ENCODE measurements around the gene HSPBP1. TPM values are rescaled to one million over a fixed set of nuclear protein-coding genes. Genes with fewer than 3 reads are reported as not detected.

Gene HSPBP1
- total RNA-seq, 1 experiment from 2014 or later = 63.0 TPM

DNA sequence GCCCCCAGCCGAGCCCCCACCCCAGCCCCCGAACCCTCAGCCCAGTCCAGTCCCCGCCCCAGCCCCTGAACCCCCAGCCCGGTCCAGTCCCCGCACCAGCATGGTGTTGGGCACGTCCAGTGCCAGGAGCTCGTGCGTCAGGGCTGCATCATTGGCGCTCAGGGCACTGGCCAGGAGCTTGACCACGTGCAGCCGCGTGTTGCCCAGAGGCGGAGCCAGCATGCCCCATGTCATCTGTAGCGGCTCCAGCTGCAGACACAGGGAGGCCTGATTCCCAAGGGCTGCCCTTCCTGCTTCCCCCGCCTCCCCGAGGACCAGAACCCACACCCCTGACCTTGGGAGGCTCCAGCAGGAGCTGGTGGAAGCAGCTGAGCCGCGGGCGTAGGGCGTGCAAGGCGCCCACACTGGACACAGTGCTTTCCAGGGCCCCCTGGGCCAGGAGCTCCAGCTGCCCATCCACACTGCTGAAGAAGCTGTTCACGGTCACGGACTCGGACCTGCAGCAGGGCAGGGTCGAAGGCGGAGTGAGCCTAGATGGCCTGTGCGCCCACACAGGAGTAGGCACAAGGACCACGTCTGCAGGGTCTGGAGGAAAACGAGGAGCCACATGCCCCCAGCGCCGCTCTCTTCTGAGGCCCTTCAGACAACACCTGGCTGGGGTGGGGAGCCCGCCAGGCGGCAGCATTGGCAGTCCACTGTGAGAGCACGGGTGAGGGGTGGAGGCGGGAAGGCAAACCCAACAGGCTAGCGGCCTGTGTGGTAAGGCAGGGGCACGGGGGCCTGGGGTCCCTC, 38.6 kb downstream of the HSPBP1 start:
- no peak for DNase-seq (ENCODE audit: low read depth, low spot score)
- Histone ChIP-seq H3K79me2 (ENCODE audit: insufficient read depth, low read length) (peaks cover 9% of the 10 kb centered on the region), H4K20me1 (ENCODE audit: insufficient read depth) (no peaks in the 10 kb centered on the region), H3K36me3 (ENCODE audit: control insufficient read depth in 1 of 2, insufficient read depth in 2 of 2, low read length in 2 of 2) (peaks cover 50% of the 10 kb centered on the region in 2 experiments), H3K9me2 (ENCODE audit: insufficient read depth) (no peaks in the 10 kb centered on the region), H2AFZ (ENCODE audit: low read depth, low read length, poor library complexity, severe bottlenecking) (no peak overlapping the region), H3K9ac (ENCODE audit: low read length) (no peak overlapping the region), H3K27me3 (ENCODE audit: insufficient read depth, low read length) (no peaks in the 10 kb centered on the region), H3K27ac (ENCODE audit: low read depth, low read length) (no peak overlapping the region), H3K4me2 (ENCODE audit: low read length) (no peak overlapping the region), H3K9me3 (ENCODE audit: control insufficient read depth in 1 of 2, insufficient read depth in 1 of 2, low read depth in 1 of 2, low read length in 2 of 2) (no peaks in the 10 kb centered on the region), H3K4me1 (ENCODE audit: control insufficient read depth in 1 of 2, insufficient read depth in 2 of 2, low read length in 2 of 2) (no peaks in the 10 kb centered on the region), H3K4me3 (replicated peaks in 1 of 2; ENCODE audit: low read depth in 1 of 2, low read length in 2 of 2) (no peak overlapping the region)
- no peak for ATAC-seq
- ChIA-PET CTCF (no interaction called here), POLR2A (interaction anchor here (0.8 kb wide), 1 partner anchor 18 kb away, joined by 4 read pairs; the partner anchor contains the start of gene PPP6R1), RAD21 (ENCODE audit: low non-redundant PET in 1 of 2, low total read pairs in 2 of 2, uncharacterized antibody in 2 of 2, unreplicated experiment in 2 of 2) (no interaction called here)
- BruUV-seq (replicated peaks) = no TSS peak
- no peak for TF ChIP-seq SIN3A (IDR thresholded peaks at IDR 0.05; ENCODE audit: low read depth)
- intact Hi-C loops (cut with micrococcal nuclease) = no loop called here

- H3K4me3 ChIP-seq (replicated peaks in 1 of 2; ENCODE audit: low read depth in 1 of 2, low read length in 2 of 2) = no peak overlapping the region
- no TSS peak for BruUV-seq (replicated peaks)
- ATAC-seq (no peak), DNase-seq (ENCODE audit: low read depth, low spot score) (no peak)
- TF ChIP-seq, protein P1, sequence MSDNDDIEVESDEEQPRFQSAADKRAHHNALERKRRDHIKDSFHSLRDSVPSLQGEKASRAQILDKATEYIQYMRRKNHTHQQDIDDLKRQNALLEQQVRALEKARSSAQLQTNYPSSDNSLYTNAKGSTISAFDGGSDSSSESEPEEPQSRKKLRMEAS (IDR thresholded peaks at IDR 0.05) = no peak
- no peak for TF ChIP-seq SIN3A (IDR thresholded peaks at IDR 0.05; ENCODE audit: low read depth)
- TF ChIP-seq ZFX (IDR thresholded peaks at IDR 0.05) = no peak
- TF ChIP-seq CBX3 (IDR thresholded peaks at IDR 0.05; ENCODE audit: low read depth) = no peak
- no peak for TF ChIP-seq CEBPB (IDR thresholded peaks at IDR 0.05; ENCODE audit: low read depth)
- TF ChIP-seq SRF (IDR thresholded peaks at IDR 0.05; ENCODE audit: low read depth) = no peak
- no peak for TF ChIP-seq REST (IDR thresholded peaks at IDR 0.05; ENCODE audit: low read depth)
- TF ChIP-seq POLR2A (IDR thresholded peaks at IDR 0.05; ENCODE audit: borderline replicate concordance, extremely low read depth, insufficient read depth, insufficient read length) = no peak
- H3K4me1 ChIP-seq (ENCODE audit: control insufficient read depth in 1 of 2, insufficient read depth in 2 of 2, low read length in 2 of 2) = no peaks in the 10 kb centered on the region
- no peaks in the 10 kb centered on the region for H3K9me2 ChIP-seq (ENCODE audit: insufficient read depth)
- H3K27ac ChIP-seq (ENCODE audit: low read depth, low read length) = no peak overlapping the region
- H3K36me3 ChIP-seq (ENCODE audit: control insufficient read depth in 1 of 2, insufficient read depth in 2 of 2, low read length in 2 of 2) = peaks cover 50 to 56% of the 10 kb centered on the region in 2 experiments
- peaks cover 4% of the 10 kb centered on the region for H3K79me2 ChIP-seq (ENCODE audit: insufficient read depth, low read length)
- no peak overlapping the region for H3K4me2 ChIP-seq (ENCODE audit: low read length)
- POLR2A ChIA-PET = no interaction called here
- intact Hi-C loops (cut with micrococcal nuclease) = no loop called here
- H3K9ac ChIP-seq (ENCODE audit: low read length) = no peak overlapping the region
- H3K27me3 ChIP-seq (ENCODE audit: insufficient read depth, low read length) = no peaks in the 10 kb centered on the region
- CTCF ChIA-PET = no interaction called here
- H4K20me1 ChIP-seq (ENCODE audit: insufficient read depth) = no peaks in the 10 kb centered on the region
- H3K9me3 ChIP-seq (ENCODE audit: control insufficient read depth in 1 of 2, insufficient read depth in 1 of 2, low read depth in 1 of 2, low read length in 2 of 2) = no peaks in the 10 kb centered on the region
- H2AFZ ChIP-seq (ENCODE audit: low read depth, low read length, poor library complexity, severe bottlenecking) = no peak overlapping the region
- RAD21 ChIA-PET (ENCODE audit: low non-redundant PET in 1 of 2, low total read pairs in 2 of 2, uncharacterized antibody in 2 of 2, unreplicated experiment in 2 of 2) = no interaction called here
Measured at GRCh38 chr19:55240713-55241020, 39.2 kb downstream of the HSPBP1 start.
